Endothelial cell of umbilical vein (primary cell): ENCODE data around the gene HUNK. TPM values are rescaled to one million over a fixed set of nuclear protein-coding genes. Genes with fewer than 3 reads are reported as not detected.

Experiments
- BruUV-seq: library from RNA; stranded (reverse); fragments of 400-500 nt; replicated peaks from 2 replicates; lab custom pipeline; 2021; lab: Mats Ljungman, UMichigan
- CTCF ChIA-PET: fragments of 300-600, 350-600 bp; sonication (Branson Sonifier 250); formaldehyde crosslinking; loops from one replicate; lab custom pipeline; 2021; ENCODE audit warnings: antibody characterized with exemption, inconsistent platforms; lab: Charles Lee
- POLR2A ChIA-PET: fragments of 300-600, 350-600 bp; sonication (Branson Sonifier 250); formaldehyde crosslinking; loops from one replicate; lab custom pipeline; 2021; ENCODE audit warnings: antibody characterized with exemption, inconsistent platforms; lab: Charles Lee
- DNase-seq: peaks from one replicate; pipeline ENCODE4 v3.0.0-alpha.2; 2011; ENCODE audit warnings: low read depth, low spot score
- FAIRE-seq: peaks from 2 replicates; lab custom pipeline; 2011; peaks lifted over from hg19 to GRCh38; lab: Jason Lieb, UNC
- H2AFZ ChIP-seq: 2 replicates; pipeline ENCODE4 v1.6.0; 2012; ENCODE audit warnings: low read depth, low read length, control low read depth, inconsistent platforms
- H3K27ac ChIP-seq: 2 replicates; pipeline ENCODE4 v1.5.1; 2011; ENCODE audit warnings: low read depth, mild to moderate bottlenecking, control low read depth, low read length, moderate library complexity; ENCODE audit not compliant: insufficient read depth
- H3K27me3 ChIP-seq, 2 experiments: 2 replicates each; pipeline versions ENCODE4 v1.6.0 to v1.6.1; 2011; ENCODE audit warnings: low read length in 2 of 2, mixed read lengths in 1 of 2; ENCODE audit not compliant: control insufficient read depth in 2 of 2, insufficient read depth in 2 of 2
- H3K36me3 ChIP-seq, 2 experiments: 2 replicates in 1 of 2; 3 replicates in 1 of 2; pipeline ENCODE4 v1.5.1; 2011; ENCODE audit warnings: low read length in 2 of 2, mild to moderate bottlenecking in 1 of 2, moderate library complexity in 1 of 2; ENCODE audit not compliant: control insufficient read depth in 2 of 2, insufficient read depth in 2 of 2; ENCODE audit errors: extremely low read depth in 1 of 2
- H3K4me1 ChIP-seq: 3 replicates; pipeline ENCODE4 v1.5.1; 2011; ENCODE audit warnings: mild to moderate bottlenecking, low read length; ENCODE audit not compliant: control insufficient read depth, insufficient read depth; ENCODE audit errors: extremely low read depth
- H3K4me2 ChIP-seq: 2 replicates; pipeline ENCODE4 v1.6.1; 2011; ENCODE audit warnings: low read length, control low read depth, mixed read lengths; ENCODE audit not compliant: insufficient read depth
- H3K4me3 ChIP-seq, 3 experiments: fragments of 200-600 bp in 1 of 3; sonication (generic), shearing (Covaris generic) in 1 of 3; replicated peaks in 1 of 3; 2 replicates each; pipeline ENCODE4 v1.5.1; 2011 to 2016; ENCODE audit warnings: control low read depth in 3 of 3, low read length in 3 of 3, mild to moderate bottlenecking in 2 of 3, inconsistent platforms in 1 of 3, low read depth in 1 of 3, moderate library complexity in 1 of 3; ENCODE audit not compliant: insufficient read depth in 1 of 3
- H3K79me2 ChIP-seq: 2 replicates; pipeline ENCODE4 v1.6.0; 2012; ENCODE audit warnings: low read length, inconsistent platforms; ENCODE audit not compliant: control insufficient read depth, insufficient read depth
- H3K9ac ChIP-seq: replicated peaks from 2 replicates; pipeline ENCODE3; 2011; ENCODE audit warnings: low read length, control low read depth; ENCODE audit not compliant: insufficient read depth; ENCODE audit errors: extremely low read depth
- H3K9me1 ChIP-seq: replicated peaks from 3 replicates; pipeline ENCODE4 v1.6.0; 2011; ENCODE audit warnings: mild to moderate bottlenecking, low read length; ENCODE audit not compliant: control insufficient read depth, insufficient read depth; ENCODE audit errors: extremely low read depth
- H3K9me3 ChIP-seq: replicated peaks from 2 replicates; pipeline ENCODE4 v1.5.1; 2012; ENCODE audit warnings: low read length, inconsistent platforms; ENCODE audit not compliant: control insufficient read depth, insufficient read depth
- H4K20me1 ChIP-seq: replicated peaks from 2 replicates; pipeline ENCODE3; 2011; ENCODE audit warnings: mild to moderate bottlenecking, low read length; ENCODE audit not compliant: control insufficient read depth, insufficient read depth; ENCODE audit errors: extremely low read depth
- EZH2 ChIP-seq: IDR thresholded peaks from 2 replicates; pipeline ENCODE4 v1.6.1; 2012; ENCODE audit warnings: borderline replicate concordance, low read depth, mild to moderate bottlenecking, moderate library complexity, low read length, inconsistent platforms; ENCODE audit not compliant: severe bottlenecking
- FOS ChIP-seq: IDR thresholded peaks from 2 replicates; pipeline ENCODE4 v1.6.1; 2011; ENCODE audit warnings: mild to moderate bottlenecking, low read length, moderate library complexity, borderline replicate concordance; ENCODE audit not compliant: insufficient read depth
- GATA2 ChIP-seq: IDR thresholded peaks from 2 replicates; pipeline ENCODE4 v1.7.0; 2011; ENCODE audit warnings: low read depth, mild to moderate bottlenecking, moderate library complexity, mixed read lengths, low read length; ENCODE audit not compliant: insufficient read length, insufficient read depth
- JUN ChIP-seq: IDR thresholded peaks from 2 replicates; pipeline ENCODE4 v1.6.1; 2011; ENCODE audit warnings: borderline replicate concordance, low read depth; ENCODE audit not compliant: insufficient read length, insufficient read depth
- MAX ChIP-seq: IDR thresholded peaks from 2 replicates; pipeline ENCODE4 v1.6.1; 2011; ENCODE audit not compliant: insufficient read depth, insufficient read length
- MYC ChIP-seq: IDR thresholded peaks from one replicate; pipeline ENCODE4 v1.6.1; 2011; ENCODE audit warnings: mild to moderate bottlenecking, low read depth, low read length
- POLR2A ChIP-seq: IDR thresholded peaks from 2 replicates; pipeline ENCODE4 v1.6.1; 2012; ENCODE audit warnings: low read depth, mild to moderate bottlenecking, control low read depth, low read length
- POLR2AphosphoS5 ChIP-seq: IDR thresholded peaks from 2 replicates; pipeline ENCODE4 v1.6.1; 2012; ENCODE audit warnings: low read depth, mild to moderate bottlenecking, control low read depth, low read length, moderate library complexity; ENCODE audit not compliant: insufficient read depth
- dilution Hi-C: fragments of 300-500 bp; cut with MboI; formaldehyde crosslinking; loops from one replicate; pipeline ENCODE4 v1.15.0; 2019; ENCODE audit warnings: low sequenced_read_pairs; ENCODE audit not compliant: extremely low pct_ligation_motif_present
- intact Hi-C: fragments of 100-400 bp; cut with micrococcal nuclease; formaldehyde crosslinking; loops from one replicate; pipeline ENCODE4 v1.10.0; 2022
- polyA plus RNA-seq, 4 experiments: library from polyadenylated mRNA; depleted of rRNA in 3 of 4; stranded (reverse) in 3 of 4; unstranded in 1 of 4; fragments of >200 nt; gene quantifications; 2 replicates each; pipeline versions ENCODE4 v1.2.1 to v1.2.3, GENCODE V29; 2011 to 2012; ENCODE audit warnings: missing spikeins in 1 of 4
- total RNA-seq: library from RNA; stranded (reverse); gene quantifications from 2 replicates; pipeline ENCODE4 v1.2.3, GENCODE V29; 2021
- TF ChIP-seq, protein P1 (sequence below), 2 donors: IDR thresholded peaks; 1 replicate in 1 of 2; 2 replicates in 1 of 2; pipeline ENCODE4 v1.5.1; 2011; ENCODE audit warnings: low read length in 2 of 2, mild to moderate bottlenecking in 2 of 2, moderate library complexity in 2 of 2, control low read depth in 1 of 2, inconsistent platforms in 1 of 2, low read depth in 1 of 2; ENCODE audit not compliant: insufficient read depth in 1 of 2; ENCODE audit errors: extremely low read depth in 1 of 2

The HUNK gene
- total and polyA plus RNA-seq, 2 donors (not counting 3 experiments of a cell fraction or from before 2014, with no cell fraction given), result not detected

DNA sequence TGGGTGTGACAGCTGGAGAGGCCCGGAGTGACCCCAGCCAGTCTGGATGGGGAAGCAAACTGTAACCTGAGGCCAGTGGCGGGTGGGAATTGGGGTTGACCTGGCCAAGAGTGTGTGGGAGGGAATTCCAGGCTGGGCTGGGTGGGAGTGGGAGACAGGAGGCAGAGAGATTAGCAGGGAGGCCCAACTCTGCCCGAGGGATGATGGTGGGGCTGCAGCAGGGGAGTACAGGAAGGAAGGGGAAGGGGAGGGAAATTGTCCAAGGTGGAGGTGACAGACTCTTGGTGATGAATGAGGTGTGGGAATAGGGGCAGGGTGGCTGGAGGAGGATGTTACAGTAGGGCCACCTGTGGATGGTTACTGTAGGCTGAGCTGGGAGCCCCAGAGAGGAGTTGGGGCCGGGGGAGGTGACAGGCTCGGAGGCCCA lies 40.4 kb downstream of the HUNK start:
- CTCF ChIA-PET, result no interaction called here
- Histone ChIP-seq H3K27ac (no peak overlapping the region), H3K9ac (no peak overlapping the region), H3K27me3 (peaks cover 0 to 9% of the 10 kb centered on the region in 2 experiments), H3K9me3 (no peaks in the 10 kb centered on the region), H4K20me1 (no peaks in the 10 kb centered on the region), H3K79me2 (no peaks in the 10 kb centered on the region), H3K4me1 (no peaks in the 10 kb centered on the region), H3K4me2 (no peak overlapping the region), H3K9me1 (no peaks in the 10 kb centered on the region), H2AFZ (no peak overlapping the region), H3K4me3 (no peak overlapping the region), H3K36me3 (no peaks in the 10 kb centered on the region)
- POLR2A ChIA-PET, result no interaction called here
- DNase-seq, result no peak
- dilution Hi-C loops, result no loop called here
- TF ChIP-seq EZH2, result no peak
- TF ChIP-seq MYC, result no peak
- TF ChIP-seq POLR2A, result no peak
- TF ChIP-seq, protein P1, sequence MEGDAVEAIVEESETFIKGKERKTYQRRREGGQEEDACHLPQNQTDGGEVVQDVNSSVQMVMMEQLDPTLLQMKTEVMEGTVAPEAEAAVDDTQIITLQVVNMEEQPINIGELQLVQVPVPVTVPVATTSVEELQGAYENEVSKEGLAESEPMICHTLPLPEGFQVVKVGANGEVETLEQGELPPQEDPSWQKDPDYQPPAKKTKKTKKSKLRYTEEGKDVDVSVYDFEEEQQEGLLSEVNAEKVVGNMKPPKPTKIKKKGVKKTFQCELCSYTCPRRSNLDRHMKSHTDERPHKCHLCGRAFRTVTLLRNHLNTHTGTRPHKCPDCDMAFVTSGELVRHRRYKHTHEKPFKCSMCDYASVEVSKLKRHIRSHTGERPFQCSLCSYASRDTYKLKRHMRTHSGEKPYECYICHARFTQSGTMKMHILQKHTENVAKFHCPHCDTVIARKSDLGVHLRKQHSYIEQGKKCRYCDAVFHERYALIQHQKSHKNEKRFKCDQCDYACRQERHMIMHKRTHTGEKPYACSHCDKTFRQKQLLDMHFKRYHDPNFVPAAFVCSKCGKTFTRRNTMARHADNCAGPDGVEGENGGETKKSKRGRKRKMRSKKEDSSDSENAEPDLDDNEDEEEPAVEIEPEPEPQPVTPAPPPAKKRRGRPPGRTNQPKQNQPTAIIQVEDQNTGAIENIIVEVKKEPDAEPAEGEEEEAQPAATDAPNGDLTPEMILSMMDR (IDR thresholded peaks at IDR 0.05; ENCODE audit: extremely low read depth in 1 of 2, insufficient read depth in 1 of 2, low read depth in 1 of 2, low read length in 2 of 2), result no peak
- no peak for TF ChIP-seq POLR2AphosphoS5
- no peak for TF ChIP-seq JUN
- TF ChIP-seq GATA2, result no peak
- TF ChIP-seq FOS, result no peak
- no peak for TF ChIP-seq MAX
- BruUV-seq, result no TSS peak
- intact Hi-C loops, result no loop called here
- no peak for FAIRE-seq
